NCI-H2196 (cell line): ENCODE data around the gene MEMO1.
"Not testable (repeated sequence)": the region's sequence is repeated elsewhere in the genome, so short reads cannot be mapped to it uniquely, and the experiment has no call there.

ENCODE experiments used
- DNase-seq: peaks from one replicate; lab custom pipeline; 2025; ENCODE audit not compliant: unreplicated experiment; lab: John Stamatoyannopoulos, UW

The MEMO1 gene

GRCh38 chr2:31958140-31958717, 52.6 kb downstream of the MEMO1 start:
- DNase-seq: no peak

- no peak for DNase-seq
Measured at GRCh38 chr2:31957354-31958139, 53.3 kb downstream of the MEMO1 start.

DNA sequence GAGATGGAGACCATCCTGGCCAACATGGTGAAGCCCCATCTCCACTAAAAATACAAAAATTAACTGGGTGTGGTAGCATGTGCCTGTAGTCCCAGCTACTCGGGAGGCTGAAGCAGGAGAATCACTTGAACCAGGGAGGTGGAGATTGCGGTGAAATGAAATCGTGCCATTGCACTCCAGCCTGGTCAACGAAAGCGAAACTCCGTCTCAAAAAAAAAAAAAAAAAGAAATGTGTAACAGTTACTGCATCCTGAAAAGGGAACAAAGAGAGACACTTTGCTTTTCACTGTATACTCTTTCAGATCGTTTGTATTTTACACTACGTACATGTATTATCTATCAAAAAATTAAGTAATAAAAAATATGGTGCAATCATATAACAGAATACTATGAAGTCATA, 53.9 kb downstream of the MEMO1 start:
- DNase-seq: not testable (repeated sequence)

GRCh38 chr2:31956312-31956711, 54.5 kb downstream of the MEMO1 start:
- no peak for DNase-seq

DNA sequence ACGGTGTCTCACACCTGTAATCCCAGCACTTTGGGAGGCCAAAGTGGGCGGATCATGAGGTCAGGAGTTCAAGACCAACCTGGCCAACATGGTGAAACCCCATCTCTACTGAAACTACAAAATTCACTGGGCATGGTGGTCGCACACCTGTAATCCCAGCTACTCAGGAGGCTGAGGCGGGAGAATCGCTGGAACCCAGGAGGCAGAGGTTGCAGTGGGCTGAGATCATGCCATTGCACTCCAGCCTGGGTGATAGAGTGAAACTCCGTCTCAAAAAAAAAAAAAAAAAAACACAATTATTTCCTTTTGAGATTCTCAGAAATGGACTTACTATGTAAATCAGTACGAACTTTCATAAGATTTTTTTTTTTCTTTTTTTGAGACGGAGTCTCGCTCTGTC, 57.7 kb downstream of the MEMO1 start:
- DNase-seq: not testable (repeated sequence)

GRCh38 chr2:31950946-31951562, 59.8 kb downstream of the MEMO1 start:
- DNase-seq: no peak

GRCh38 chr2:31947871-31948270, 62.9 kb downstream of the MEMO1 start:
- DNase-seq: no peak

- DNase-seq: no peak
Measured at GRCh38 chr2:31946838-31947237, 64.0 kb downstream of the MEMO1 start.

DNA sequence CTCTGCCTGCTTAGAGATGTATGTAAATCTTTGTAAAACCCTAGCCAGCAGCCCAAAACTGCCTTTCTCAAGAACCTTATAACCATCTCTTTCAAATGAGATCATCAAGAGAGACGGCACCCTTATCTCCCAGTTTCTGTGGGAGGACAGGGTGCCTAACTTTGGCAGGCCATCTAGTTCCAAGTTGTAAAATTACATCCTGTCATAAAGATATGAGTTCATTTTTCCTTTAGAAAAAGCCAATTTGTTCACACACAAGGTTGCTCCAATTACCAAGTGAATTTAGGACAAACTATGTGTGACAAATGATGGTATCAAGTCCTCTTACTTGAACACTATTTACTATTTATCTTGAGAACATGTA, 65.3 kb downstream of the MEMO1 start:
- no peak for DNase-seq

DNA sequence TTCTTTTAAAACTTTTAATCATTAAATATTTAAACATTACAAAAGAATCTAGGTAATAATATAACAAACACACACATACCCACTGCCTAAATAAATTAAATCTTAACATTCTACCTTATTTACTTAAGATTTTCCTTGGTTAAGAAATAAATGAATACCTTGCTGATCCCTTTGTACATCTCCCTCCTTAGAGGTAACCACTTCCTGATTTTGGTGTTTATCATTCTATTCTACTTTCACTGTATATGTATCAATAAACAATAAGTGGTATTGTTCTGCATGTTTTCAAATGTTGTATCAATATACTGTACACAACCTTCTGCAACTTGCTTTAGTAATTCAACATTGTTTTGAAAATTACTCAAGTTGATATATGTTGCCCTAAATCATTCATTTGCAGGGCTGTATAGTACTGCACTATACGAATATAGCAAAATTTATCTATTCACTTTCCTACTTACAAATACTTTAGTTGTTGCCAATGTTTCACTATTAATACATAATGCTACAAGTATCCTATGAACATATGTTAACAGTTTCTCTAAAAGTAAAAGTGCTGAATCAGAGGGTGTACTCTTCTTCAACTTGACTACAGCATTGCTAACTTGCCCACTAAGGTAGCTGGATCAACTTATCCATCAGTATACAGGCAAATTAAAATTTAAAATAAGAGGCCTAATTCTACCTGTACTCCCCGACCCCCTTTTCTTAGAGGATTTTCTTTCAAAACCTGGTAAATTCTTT, 65.8 kb downstream of the MEMO1 start:
- DNase-seq: no peak

DNA sequence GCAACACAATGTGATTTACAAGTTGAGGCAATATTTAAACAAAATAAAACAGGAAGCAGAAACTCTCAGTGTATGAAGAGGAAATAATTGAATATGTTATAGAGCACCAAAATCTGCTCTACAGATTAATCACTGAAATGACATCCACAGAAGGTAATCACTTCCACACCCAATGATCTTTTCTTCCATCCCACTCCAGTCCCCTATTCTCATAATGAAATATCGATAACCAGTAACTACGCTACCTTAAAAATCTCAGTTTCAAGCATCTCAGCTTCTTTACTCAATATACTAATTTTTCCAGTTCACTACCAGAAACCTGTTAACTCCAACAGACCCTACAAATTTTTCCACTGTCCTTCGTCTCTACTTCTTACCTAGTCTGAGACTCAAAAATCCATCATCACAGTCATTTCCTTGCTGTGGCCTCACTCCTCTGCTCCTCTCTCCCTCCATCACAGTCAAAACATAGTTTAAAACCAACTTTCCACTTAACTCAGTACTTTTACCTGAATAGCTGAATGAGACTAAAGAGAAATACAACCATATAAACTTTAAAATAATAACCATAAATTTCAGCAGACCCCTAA, 67.1 kb downstream of the MEMO1 start:
- DNase-seq: no peak

DNA sequence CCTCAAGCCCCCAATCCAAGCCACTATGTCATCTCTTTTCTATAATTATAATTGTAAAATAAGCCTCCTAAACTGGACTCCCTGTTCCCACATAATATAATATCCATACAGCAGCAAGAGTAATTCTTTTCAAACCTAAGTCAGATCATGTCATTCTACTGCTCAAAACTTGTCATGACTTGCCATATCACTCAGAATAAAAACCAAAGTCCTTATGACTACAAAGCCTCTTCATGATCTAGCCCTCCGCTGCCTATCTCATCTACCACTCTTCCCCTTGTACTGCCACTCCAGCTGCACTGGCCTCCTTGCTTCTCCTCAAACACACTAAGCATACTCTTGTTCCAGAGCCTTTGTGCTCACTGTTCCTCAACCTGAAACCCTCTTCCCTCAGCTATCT, 69.9 kb downstream of the MEMO1 start:
- no peak for DNase-seq

GRCh38 chr2:31937741-31938140, 73.1 kb downstream of the MEMO1 start:
- DNase-seq: no peak

DNA sequence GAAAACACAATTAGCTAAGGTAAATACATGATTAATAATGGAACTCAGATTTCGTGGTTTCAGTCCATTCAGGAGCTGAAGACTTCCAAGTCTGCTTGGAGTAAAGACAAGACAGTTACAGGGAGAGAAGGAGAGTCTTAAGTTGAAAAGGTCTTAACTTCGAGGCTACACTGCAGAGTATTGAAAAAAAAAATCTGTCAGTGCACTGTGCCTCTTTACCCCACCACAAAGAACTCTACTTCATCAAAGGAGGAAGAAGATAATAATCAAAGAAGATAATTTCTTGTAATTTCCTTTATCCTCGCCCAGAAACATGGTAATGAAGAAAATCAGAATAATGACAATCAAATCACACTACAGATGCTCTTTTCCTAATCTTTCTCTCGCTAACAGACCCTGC, 75.4 kb downstream of the MEMO1 start:
- DNase-seq: no peak

DNA sequence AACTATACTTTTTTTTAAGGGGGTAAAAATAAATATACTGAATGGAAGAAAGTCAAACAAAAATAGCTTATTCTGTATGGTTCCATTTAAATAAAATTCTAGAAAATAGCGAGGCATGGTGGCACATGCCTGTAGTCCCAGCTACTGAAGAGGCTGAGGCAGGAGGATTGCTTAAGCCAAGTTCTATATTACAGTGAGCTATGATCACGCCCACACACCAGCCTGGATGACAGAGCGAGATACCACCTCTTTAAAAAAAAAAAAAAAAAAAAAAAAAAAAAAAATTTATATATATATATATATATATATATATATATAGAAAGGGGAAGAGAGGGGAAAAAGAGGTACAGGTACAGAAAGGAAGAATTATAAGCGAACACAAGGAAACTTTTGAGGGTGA, 77.7 kb downstream of the MEMO1 start:
- DNase-seq: no peak

GRCh38 chr2:31932589-31932988, 78.2 kb downstream of the MEMO1 start:
- DNase-seq: no peak

GRCh38 chr2:31931916-31932315, 78.9 kb downstream of the MEMO1 start:
- DNase-seq: no peak

DNA sequence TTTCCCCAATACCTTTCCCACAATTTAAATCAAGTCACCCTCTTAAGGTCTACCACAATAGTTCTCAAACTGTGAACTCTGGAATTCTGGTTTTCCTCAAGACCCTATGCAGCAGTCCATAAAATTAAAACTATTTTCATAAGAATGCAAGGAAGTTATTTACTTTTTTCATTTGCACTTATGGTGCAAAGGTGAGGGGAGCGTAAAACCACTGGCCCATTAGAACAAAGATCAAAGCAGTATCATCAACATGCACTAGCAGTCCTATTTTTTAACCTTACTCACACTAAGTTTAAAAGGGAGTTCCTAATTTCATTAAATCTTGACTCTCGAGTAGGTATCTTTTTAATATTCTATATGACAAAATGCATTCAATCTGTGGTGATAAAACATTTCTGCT, 85.3 kb downstream of the MEMO1 start:
- DNase-seq: no peak

GRCh38 chr2:31923662-31924061, 87.1 kb downstream of the MEMO1 start:
- DNase-seq: no peak

DNA sequence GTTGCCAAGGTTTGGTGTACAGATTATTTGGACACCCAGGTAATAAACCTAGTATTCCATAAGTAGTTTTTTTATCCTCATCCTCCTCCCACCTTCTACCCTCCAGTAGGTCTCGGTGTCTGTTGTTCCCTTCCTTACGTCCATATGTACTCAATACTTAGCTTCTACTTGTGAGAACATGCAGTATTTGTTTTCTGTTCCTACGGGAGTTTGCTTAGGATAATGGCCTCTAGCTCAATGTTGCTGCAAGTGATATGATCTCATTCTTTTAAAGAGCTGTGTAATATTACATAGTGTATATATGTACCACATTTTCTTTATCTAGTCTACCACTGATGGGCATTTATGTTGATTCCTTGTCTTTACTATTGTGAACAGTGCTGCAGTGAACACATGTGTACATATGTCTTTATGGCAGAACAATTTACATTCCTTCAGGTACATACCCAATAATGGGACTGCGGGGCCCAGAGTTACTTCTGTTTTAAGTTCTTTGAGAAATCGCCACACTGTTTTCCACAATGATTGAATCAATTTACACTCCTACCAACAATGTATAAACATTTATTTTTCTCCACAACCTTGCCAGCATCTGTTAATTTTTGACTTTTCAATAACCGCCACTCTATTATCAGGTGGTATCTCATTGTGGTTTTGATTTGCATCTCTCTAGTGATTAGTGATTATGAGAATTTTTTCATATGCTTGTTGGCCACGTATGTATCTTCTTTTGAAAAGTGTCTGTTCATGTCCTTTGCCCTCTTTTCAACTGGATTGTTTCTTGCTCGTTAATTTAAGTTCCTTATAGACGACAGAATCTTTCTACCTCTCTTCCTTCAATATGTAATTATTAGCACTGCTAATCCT, 88.0 kb downstream of the MEMO1 start:
- DNase-seq: no peak

GRCh38 chr2:31920962-31921361, 89.8 kb downstream of the MEMO1 start:
- DNase-seq: no peak
